Measurements from ENCODE around the gene PLBD2.

PLBD2 gene

GRCh38 chr12:113396200-113396599 is 37.8 kb downstream of the PLBD2 start:
- DNase-seq (ENCODE audit: low read depth), result no peak

- no peak for DNase-seq (ENCODE audit: low read depth)
Measured at GRCh38 chr12:113396828-113397496, 38.6 kb downstream of the PLBD2 start.

- no peak for DNase-seq (ENCODE audit: low read depth)
Measured at GRCh38 chr12:113397497-113398197, 39.3 kb downstream of the PLBD2 start.

- DNase-seq (ENCODE audit: low read depth), result no peak
Measured at GRCh38 chr12:113398346-113399290, 40.2 kb downstream of the PLBD2 start.

GRCh38 chr12:113399490-113399889 is 41.1 kb downstream of the PLBD2 start:
- no peak for DNase-seq (ENCODE audit: low read depth)

- no peak for DNase-seq (ENCODE audit: low read depth)
Measured at GRCh38 chr12:113400362-113400761, 42.0 kb downstream of the PLBD2 start.

GRCh38 chr12:113401066-113402000 is 42.9 kb downstream of the PLBD2 start:
- no peak for DNase-seq (ENCODE audit: low read depth)

GRCh38 chr12:113402586-113403260 is 44.3 kb downstream of the PLBD2 start:
- DNase-seq (ENCODE audit: low read depth), result no peak

GRCh38 chr12:113403435-113404415 is 45.3 kb downstream of the PLBD2 start, which contains the start of gene SDS:
Gene SDS, minus strand, starts transcription at chr12:113403887. Its CDS starts 4,179 bp downstream, at chr12:113399708.
- no peak for DNase-seq (ENCODE audit: low read depth)

- DNase-seq (ENCODE audit: low read depth), result no peak
Measured at GRCh38 chr12:113405694-113406093, 47.3 kb downstream of the PLBD2 start.

GRCh38 chr12:113407931-113408600 is 49.7 kb downstream of the PLBD2 start:
- DNase-seq (ENCODE audit: low read depth), result peak; percentile 64

GRCh38 chr12:113408756-113409298 is 50.4 kb downstream of the PLBD2 start:
- DNase-seq (ENCODE audit: low read depth), result no peak

GRCh38 chr12:113409462-113410124 is 51.2 kb downstream of the PLBD2 start:
- DNase-seq (ENCODE audit: low read depth), result no peak

GRCh38 chr12:113413488-113413939 is 55.1 kb downstream of the PLBD2 start:
- DNase-seq (ENCODE audit: low read depth), result no peak

- no peak for DNase-seq (ENCODE audit: low read depth)
Measured at GRCh38 chr12:113414519-113415038, 56.2 kb downstream of the PLBD2 start.

- no peak for DNase-seq (ENCODE audit: low read depth)
Measured at GRCh38 chr12:113416091-113416754, 57.8 kb downstream of the PLBD2 start.

- peak; percentile 18 for DNase-seq (ENCODE audit: low read depth)
Measured at GRCh38 chr12:113418213-113418879, 60.0 kb downstream of the PLBD2 start.
